Measurements from ENCODE around the gene SLC25A53. TPM values are rescaled to one million over a fixed set of nuclear protein-coding genes. Genes with fewer than 3 reads are reported as not detected.

The SLC25A53 gene
- polyA plus RNA-seq, 2 of the 4 experiments (the other 2 are of a cell fraction): 4.6 to 5.0 TPM

Other genes starting within 250 kb of the SLC25A53 start
- gene TMSB15B, start 194.4 kb downstream of the SLC25A53 start, polyA plus RNA-seq (2011; rRNA removed): 8.4 and 12.2 TPM in 2 replicates
- 5.3 to 8.0 TPM (median 6.5 TPM) in 3 replicates for gene TMSB15B, start 194.4 kb downstream of the SLC25A53 start, polyA plus RNA-seq (2017; fragmentation: RNase III; extraction: RNeasy Plus Mini Kit Qiagen cat#74134 plus additional on column Dnase treatment)
- gene H2BW1, start 143.3 kb downstream of the SLC25A53 start, polyA plus RNA-seq (2011; rRNA removed): not detected in 2 replicates
- not detected in 3 replicates for gene H2BW1, start 143.3 kb downstream of the SLC25A53 start, polyA plus RNA-seq (2017; fragmentation: RNase III; extraction: RNeasy Plus Mini Kit Qiagen cat#74134 plus additional on column Dnase treatment)
- gene H2BW2, start 117.1 kb downstream of the SLC25A53 start, polyA plus RNA-seq (2011; rRNA removed): not detected in 2 replicates
- gene H2BW2, start 117.1 kb downstream of the SLC25A53 start, polyA plus RNA-seq (2017; fragmentation: RNase III; extraction: RNeasy Plus Mini Kit Qiagen cat#74134 plus additional on column Dnase treatment): not detected in 3 replicates
- 0.81 and 1.1 TPM in 2 replicates for gene TMSB15C, start 80.8 kb downstream of the SLC25A53 start, polyA plus RNA-seq (2011; rRNA removed)
- gene TMSB15C, start 80.8 kb downstream of the SLC25A53 start, polyA plus RNA-seq (2017; fragmentation: RNase III; extraction: RNeasy Plus Mini Kit Qiagen cat#74134 plus additional on column Dnase treatment): 0.58 to 0.96 TPM (median 0.79 TPM) in 3 replicates
- 0.26 and 0.35 TPM in 2 replicates for gene ZCCHC18, start 44.5 kb downstream of the SLC25A53 start, polyA plus RNA-seq (2011; rRNA removed)
- 0.14 to 0.22 TPM (median 0.19 TPM) in 3 replicates for gene ZCCHC18, start 44.5 kb downstream of the SLC25A53 start, polyA plus RNA-seq (2017; fragmentation: RNase III; extraction: RNeasy Plus Mini Kit Qiagen cat#74134 plus additional on column Dnase treatment)
- 16.6 and 20.1 TPM in 2 replicates for gene FAM199X, start 9.4 kb upstream of the SLC25A53 start, polyA plus RNA-seq (2011; rRNA removed)
- 24.2 to 26.4 TPM (median 25.8 TPM) in 3 replicates for gene FAM199X, start 9.4 kb upstream of the SLC25A53 start, polyA plus RNA-seq (2017; fragmentation: RNase III; extraction: RNeasy Plus Mini Kit Qiagen cat#74134 plus additional on column Dnase treatment)
- 0.05 TPM in 1 of 2 replicates, not detected in the other for gene ESX1, start 97.9 kb upstream of the SLC25A53 start, polyA plus RNA-seq (2011; rRNA removed)
- gene ESX1, start 97.9 kb upstream of the SLC25A53 start, polyA plus RNA-seq (2017; fragmentation: RNase III; extraction: RNeasy Plus Mini Kit Qiagen cat#74134 plus additional on column Dnase treatment): 0.05 TPM in 1 of 3 replicates, not detected in the others

Data from A549 (cell line).